GM12892 (cell line): ENCODE results near the gene ID2.

ENCODE experiments used
- DNase-seq: peaks from one replicate; pipeline ENCODE4 v3.0.0; 2011; ENCODE audit not compliant: insufficient read length
- FAIRE-seq: peaks from 2 replicates; lab custom pipeline; 2011; peaks lifted over from hg19 to GRCh38; lab: Jason Lieb, UNC
- POLR2A ChIP-seq: IDR thresholded peaks from 2 replicates; pipeline ENCODE4 v1.6.1; 2011; ENCODE audit warnings: low read depth, low read length, control low read depth
- POLR2AphosphoS5 ChIP-seq: IDR thresholded peaks from 2 replicates; pipeline ENCODE4 v1.6.1; 2011; ENCODE audit warnings: low read depth, low read length, control low read depth
- TAF1 ChIP-seq: IDR thresholded peaks from 2 replicates; pipeline ENCODE4 v1.6.1; 2011; ENCODE audit warnings: low read depth, mild to moderate bottlenecking, control low read depth, low read length, borderline replicate concordance

The ID2 gene

GRCh38 chr2:8674420-8675009 lies 7.3 kb upstream of the ID2 start:
- TF ChIP-seq POLR2AphosphoS5 (no peak), TAF1 (no peak), POLR2A (no peak)
- FAIRE-seq (no peak), DNase-seq (no peak)

- FAIRE-seq (no peak), DNase-seq (no peak)
- TF ChIP-seq POLR2AphosphoS5, result no peak
- no peak for TF ChIP-seq POLR2A
- TF ChIP-seq TAF1, result no peak
Observed at GRCh38 chr2:8675543-8675942, 6.3 kb upstream of the ID2 start.

DNA sequence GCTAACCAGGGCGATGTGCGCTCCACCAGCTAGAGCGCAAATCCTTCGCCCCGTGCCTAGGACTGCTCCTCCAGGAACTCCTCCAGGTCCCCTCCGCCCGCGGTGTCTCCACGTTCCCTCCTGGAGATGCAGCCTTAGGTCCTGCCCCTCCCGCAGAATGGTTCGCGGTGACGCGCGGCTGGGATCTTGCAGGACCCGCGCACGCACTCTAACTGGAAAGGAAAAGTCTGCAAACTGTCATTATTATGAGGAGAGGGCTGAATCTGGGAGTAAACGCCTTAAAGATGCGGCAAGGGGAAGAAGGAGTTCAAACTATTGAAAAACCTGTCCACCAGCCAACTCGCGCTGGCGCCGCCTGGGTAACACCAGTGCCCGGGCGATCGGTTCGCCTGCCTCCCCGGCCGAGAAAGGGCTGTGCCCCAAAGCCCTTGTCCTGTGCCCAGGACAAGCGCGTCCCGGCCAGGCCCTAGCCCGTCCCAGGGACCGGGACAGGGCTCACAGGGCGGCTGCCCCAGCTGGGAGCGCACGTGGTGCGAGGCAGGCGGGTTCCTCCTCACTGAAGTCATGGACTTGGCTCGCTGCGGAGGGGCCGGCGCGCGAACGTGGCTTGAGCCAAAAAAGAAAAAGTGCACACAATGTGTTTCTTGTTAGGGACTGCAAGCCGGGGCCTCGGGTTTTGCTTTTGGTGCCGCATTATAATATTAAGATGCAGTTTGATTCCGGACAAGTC lies 5.5 kb upstream of the ID2 start:
- FAIRE-seq, result no peak
- no peak for TF ChIP-seq POLR2AphosphoS5
- no peak for TF ChIP-seq POLR2A
- TF ChIP-seq TAF1, result no peak
- no peak for DNase-seq

DNA sequence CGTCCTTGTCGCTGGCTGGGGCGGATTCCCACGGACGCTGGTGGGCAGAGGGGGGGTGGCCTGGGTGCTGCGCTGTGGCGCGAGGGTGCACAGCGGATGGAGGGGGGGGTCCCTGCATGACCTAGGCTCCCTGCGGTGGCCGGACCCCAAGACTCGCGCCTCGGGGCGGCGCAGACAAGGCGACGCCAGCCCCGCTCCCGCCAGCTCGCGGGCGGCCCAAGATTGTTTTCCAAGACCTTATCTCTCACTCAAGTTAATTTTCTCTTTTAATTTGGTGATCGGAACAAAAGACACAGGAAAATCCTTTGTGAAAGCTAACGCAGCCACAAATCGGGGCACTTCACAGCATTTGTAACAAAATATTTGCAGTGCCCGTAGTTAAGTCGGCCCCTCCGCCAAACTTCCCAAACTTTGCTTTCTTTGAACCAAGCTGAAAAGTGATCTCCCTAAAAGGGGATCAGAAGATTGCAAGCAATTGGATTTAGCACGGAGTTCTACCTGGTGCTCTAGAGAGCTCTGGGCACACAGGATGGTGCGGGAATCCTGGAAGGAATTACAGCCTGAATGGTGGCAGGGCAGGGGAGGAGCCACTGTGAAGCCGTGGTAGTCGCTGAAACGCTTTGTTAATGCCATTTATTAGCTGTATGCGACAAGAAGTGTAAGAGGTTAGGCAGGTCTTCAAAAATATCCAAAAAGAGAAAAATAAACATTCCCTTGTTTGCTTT lies 4.8 kb upstream of the ID2 start:
- no peak for FAIRE-seq
- TF ChIP-seq POLR2AphosphoS5 (no peak), TAF1 (no peak), POLR2A (no peak)
- DNase-seq, result no peak

DNA sequence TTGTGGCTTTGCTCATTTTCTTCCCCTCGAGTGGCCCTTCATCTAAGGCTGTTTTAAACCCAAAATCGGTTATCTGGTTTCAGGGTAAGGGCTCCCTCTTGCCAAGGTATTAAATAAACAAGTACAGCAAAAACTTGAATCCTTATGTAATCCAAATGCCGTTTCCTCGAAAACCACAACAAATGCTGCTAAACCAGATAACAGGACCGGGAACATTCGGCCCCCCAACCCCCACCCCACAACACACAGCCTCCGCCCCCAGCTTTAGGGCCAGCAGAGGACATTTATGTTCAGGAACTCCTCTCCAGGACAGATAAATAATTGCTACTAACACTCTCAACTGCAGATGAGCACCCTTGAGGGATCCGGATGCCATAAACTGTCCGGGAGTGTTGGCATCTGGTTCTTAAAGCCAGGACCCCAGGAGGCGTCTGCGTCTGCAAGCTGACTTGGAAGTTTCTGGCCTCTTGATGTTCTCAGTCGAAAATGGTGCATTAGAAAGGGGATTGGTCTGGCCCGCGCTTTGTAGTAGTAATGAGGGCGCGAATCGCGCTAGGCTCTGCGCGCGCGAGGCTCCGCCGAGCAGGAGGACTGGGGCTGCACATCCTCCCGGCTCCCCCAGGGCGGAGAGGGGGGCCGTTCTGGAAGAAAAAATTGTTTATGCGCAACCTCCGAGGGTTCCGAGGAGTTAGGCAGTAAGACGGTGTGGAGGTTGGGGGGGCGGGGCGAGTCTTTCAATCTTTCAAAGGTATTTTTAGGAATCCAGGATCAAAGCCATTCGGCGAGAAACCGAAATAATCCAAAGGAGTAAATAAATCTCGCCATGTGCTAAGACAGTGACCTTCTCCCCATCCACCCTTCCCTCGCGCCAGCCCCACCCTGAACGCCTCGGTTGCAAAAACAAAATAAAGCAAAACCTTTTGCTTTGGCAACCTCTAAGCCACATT lies 3.9 kb upstream of the ID2 start:
- no peak for DNase-seq
- no peak for FAIRE-seq
- no peak for TF ChIP-seq TAF1
- no peak for TF ChIP-seq POLR2A
- no peak for TF ChIP-seq POLR2AphosphoS5

GRCh38 chr2:8678731-8679566 lies 2.9 kb upstream of the ID2 start:
- FAIRE-seq (peak; percentile 17), DNase-seq (peak; percentile 82)
- TF ChIP-seq POLR2AphosphoS5, result no peak
- no peak for TF ChIP-seq POLR2A

GRCh38 chr2:8679567-8679826 lies 2.4 kb upstream of the ID2 start:
- TF ChIP-seq TAF1 (no peak), POLR2AphosphoS5 (no peak), POLR2A (no peak)
- DNase-seq (no peak), FAIRE-seq (no peak)

DNA sequence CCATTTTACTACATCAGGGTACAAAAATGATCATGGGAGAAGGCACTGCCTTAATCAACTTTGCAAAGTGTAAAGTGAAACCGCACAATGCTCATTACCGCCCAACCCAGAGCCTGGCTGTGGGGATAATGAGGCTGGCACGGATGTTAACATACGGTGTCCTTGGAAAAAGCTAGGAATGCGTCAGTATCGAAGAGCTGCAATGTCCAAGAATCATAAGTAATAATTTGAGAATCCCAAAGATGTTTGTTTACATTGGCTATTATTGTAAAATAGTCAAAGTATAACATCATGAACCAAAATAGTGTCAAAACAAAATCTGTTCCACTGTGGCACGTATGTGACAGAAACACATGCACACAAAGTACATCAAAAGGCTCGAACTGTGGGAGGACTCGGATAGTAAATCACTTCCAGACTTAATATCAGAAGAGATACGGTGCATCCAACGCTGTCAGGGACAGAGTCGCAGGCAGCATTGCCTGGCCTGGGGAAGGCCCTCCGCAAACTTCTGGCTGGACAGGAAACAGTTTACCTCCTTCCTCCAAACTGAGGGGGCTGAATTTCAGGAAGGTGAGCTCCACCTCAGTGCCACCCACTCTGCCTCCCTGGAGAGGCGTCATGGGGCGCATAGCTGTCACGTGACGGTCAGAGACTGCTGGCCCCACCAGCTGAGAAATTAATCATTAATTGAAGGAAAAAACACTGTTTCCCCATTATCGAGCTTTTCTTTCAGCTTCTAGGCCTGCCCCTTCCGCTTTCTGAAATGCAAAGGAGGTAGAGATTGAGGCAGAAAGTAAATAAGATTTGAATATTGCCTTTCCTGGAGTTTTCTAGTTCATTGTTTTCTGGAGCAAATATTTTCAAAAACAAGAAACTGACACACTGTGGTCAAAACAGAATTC lies 1.8 kb upstream of the ID2 start:
- DNase-seq, result no peak
- FAIRE-seq, result no peak
- TF ChIP-seq POLR2AphosphoS5, result no peak
- TF ChIP-seq TAF1, result no peak
- no peak for TF ChIP-seq POLR2A

DNA sequence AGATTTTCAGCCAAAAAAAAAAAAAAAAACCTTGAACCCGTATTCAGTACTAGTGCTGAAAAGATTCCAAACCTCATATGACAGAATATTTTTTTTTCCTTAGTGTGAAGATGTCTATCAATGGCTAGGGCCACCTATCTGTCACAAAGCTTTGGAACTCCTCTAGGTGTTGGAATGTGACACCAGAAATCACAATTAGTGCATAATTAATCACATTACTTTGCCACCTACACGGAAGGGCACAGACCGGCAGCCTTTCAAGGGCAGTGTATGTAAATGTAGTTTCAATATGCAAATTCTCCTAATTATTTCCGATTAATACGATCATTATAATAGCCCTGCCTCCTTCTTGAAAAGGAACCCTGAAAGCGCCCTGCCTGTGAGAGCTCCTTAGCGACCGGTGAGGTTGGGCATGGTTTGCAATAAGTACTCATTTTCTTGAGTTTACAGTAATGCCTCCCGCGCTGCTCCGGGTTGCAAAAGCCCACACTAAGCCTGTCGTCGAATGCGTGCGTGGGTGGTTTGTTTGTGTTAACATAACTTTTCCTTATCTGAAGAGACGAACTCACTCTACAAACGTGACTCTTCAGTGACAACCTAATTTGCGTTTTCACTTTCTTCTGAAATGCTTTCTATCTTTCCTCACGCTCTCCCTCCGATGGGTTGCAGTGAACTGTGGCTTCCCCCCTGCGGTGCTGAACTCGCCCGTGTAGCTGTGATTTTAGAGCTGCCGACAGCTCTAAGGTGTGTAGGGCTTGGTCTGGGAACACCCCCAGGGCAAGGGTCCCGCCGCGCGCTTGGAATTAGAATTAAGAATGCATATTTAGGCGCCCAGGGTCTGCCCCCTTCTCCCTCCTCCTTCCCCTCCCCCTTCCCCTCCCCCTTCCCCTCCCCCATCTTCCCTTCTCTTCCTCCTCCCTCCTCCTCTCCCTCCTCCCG lies 765 bp upstream of the ID2 start:
- no peak for DNase-seq
- TF ChIP-seq POLR2A, result no peak
- no peak for TF ChIP-seq TAF1
- no peak for TF ChIP-seq POLR2AphosphoS5
- no peak for FAIRE-seq
